Cardiac septum (tissue), 1 donor: ENCODE data around the gene WSCD1. TPM values are rescaled to one million over a fixed set of nuclear protein-coding genes. Genes with fewer than 3 reads are reported as not detected.
A peak's percentile ranks its signal among the peaks of the same experiment; 100 is the strongest.

Experiments
- DNase-seq: peaks from one replicate; pipeline ENCODE4 v3.0.0-alpha.2; 2020; ENCODE audit warnings: low spot score
- intact Hi-C: fragments of 100-400 bp; cut with DNase I; formaldehyde crosslinking; loops from one replicate; pipeline ENCODE4 v1.14.0; 2022
- long read RNA-seq: library from polyadenylated mRNA; unstranded; transcript quantifications from one replicate; pipeline ENCODE4 v2.0.0, GENCODE V29; 2021
- total RNA-seq: library from RNA; stranded (reverse); fragmentation: NEBNext Ultra II Directional; extraction: Animal tissue kit (Norgen Biotek cat#: 25700); gene quantifications from one replicate; pipeline ENCODE4 v1.2.1, GENCODE V29; 2021
- donor health status: DM: no; HTN: no; CAD: no.

Gene WSCD1
- 1.4 TPM for total RNA-seq
- long read RNA-seq, full-length matches to known transcripts, result 2 of 2 reads
- long read RNA-seq, partial matches to known transcripts, result 0 of 2 reads
- long read RNA-seq, other reads (novel, unspliced or antisense), result 0 of 2 reads

DNA sequence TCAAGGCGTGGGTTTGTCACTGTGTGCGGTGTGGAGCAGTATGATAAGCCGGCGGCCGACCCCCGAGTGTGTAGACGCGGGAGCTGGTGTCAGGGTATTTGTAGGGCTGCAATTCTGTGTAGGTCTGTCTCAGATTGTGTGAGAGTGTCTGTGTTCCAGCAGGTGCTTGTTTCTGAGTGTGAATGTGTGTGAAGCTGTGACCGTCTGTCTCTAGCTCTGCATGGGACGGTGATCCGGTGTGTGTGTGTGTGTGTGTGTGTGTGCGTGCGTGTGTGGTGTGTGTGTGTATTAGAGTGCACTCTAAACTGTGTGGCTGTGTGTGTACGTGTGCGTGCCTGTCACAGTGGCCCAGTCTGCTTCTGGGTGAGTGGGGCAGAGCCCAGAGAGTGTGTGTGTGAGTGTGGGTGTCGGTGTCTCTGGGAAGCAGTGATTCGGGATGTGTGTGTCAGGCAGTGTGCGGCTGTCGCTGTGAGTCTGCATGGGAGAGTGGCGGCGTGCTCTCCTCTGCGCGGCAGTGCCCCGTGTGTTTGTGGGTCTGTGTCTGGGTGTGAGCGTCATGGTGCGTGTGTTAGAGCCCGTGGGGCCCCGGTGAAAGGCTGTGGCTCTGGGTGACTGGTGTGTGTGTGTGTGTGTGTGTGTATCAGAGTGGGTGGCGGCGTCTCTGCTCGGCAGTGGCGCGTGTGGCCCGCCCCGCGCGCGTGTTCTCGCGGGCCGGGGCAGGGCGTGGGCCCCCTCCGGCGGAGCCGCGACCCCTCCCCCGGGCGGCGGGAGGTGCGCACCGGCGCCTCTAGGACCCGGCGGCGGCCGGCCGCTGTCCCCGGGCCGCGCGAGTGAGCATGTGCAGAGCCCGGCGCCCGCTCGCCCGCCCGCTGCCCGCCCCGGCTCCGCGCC lies at the start of gene WSCD1:
TSS of gene WSCD1 (plus strand) at position 841 of the 891 bp plus-strand sequence. CDS start 10,280 bp downstream, outside the sequence.
- intact Hi-C loops, result no loop called here
- DNase-seq, result no peak

DNA sequence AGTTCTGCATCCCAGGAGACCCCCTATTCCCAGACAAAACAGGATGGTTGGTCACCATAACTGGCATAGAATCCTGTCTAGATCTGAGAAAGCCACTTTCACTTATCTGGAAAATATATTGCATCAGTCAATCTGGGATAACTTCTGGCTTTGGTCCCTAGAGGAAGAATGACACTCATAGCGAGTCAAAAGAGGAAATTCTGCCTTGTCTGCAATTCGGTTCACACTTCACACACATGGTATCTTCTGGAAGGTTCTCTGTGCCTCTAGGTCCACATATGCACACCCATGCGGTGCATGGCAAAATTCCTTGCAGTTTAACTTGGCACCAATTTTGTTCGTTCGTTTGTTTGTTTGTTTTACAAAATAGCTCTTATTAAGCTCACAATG lies 49.2 kb upstream of the WSCD1 start:
- intact Hi-C loops, result no loop called here
- no peak for DNase-seq

DNA sequence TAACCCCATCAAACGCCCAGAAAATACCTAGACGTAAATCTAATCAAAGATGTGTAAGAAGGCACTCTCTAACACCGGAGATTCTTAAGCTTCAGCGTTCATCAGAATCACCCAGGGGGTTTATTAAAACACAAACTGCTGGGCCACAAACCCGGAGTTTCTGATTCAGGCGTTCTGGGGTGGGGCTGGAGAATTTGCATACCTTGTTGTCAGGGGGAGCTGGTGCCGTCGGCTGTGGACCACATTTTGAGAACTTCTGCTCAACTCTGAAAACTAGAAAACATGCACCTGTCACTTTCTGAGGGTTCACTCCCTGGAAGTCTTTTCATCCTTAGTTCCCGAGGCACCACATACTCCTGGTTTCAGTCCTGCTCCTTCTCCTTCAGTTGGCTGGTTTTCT lies 48.6 kb upstream of the WSCD1 start:
- intact Hi-C loops, result no loop called here

DNA sequence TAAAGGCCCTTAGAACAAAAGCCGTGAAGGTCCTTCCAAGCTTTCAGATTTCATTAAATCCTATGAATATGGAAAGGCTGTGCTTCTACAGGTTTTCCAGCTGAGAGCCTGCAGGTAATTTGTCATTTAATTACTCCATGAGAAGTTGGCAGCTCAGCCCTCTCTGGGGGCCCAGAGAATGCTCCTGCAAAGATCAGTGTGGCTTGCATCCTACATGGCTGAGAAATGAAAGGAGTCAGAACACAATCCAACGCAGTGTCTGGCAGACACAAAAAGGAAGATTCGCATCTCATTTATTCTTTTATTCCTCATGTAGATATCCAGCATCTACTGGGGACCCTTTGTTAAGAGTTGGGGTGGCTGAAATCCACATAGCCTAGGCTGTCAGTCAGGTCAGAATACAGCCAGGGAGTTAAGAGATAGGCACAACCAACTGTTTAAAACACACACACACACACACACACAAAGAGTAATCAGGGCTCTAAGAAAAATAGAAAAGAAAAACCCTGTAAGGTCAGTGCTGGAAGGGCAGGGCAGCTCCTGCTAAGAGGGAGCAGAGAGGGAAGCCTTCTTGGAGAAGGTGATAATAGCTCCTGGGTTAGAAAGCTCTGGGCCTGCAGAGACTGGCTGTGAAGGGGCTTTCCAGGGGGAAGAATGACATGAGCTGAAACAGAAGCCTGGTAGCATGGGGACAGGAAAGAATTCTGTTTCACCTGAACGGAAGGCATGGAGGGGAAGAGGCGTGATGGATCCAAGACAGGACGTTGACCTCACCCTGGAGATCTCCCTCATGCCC lies 46.9 kb upstream of the WSCD1 start:
- intact Hi-C loops, result no loop called here
- no peak for DNase-seq

More for the DNA sequence above, 48.6 kb upstream of the WSCD1 start:
- no peak for DNase-seq

DNA sequence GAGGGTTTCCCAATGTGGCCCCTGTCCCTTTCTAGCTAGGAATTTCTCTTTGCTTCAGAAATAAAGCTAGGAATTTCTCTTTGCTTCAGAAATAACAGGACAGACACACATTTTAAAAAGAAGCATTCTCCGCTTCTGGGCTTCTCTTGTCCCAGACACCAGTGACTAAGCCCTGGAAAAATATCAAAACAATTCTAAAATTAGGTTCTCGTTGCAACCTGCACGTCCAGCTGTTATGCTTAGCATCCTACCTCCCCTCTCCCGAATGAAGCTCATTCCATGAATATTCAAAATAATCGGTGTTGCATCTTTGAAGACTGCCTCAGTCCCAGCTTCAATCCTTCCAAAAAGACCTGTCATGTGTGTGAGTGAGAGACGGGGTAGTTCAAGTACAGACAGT lies 45.6 kb upstream of the WSCD1 start:
- intact Hi-C loops, result no loop called here
- no peak for DNase-seq

DNA sequence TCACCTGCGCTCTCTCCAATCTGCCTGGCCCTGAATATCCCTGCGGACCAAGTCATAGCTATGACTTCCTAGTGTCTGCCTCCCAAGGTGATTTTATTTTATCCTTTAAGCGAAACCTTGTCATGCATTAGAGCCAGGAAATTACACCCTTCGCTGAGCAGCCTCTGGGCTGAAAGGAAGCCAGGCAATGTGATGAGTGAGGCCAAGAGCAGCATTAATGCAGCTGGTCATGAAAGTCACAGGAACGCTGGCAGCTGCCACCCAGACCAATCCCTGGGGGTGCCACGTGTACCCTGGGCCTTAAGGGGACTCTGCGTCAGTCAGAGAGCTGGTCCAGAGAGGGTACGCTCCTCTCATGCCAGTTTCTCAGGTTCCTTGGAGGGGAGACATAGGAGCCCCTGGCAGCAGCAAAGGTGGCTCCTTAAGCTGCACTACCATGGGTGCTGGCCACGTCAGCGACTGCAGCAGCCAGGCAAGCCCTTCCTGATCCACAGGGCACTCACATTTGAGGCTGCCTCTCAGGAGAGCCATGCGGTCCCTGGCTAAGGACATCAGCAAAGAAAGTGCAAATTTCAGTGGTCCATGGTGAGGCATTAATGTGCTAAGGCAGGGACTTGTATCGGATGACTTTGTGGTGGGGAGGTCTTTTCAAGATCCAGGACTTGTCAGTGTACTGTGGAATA lies 42.7 kb upstream of the WSCD1 start:
- no peak for DNase-seq
- intact Hi-C loops, result no loop called here

DNA sequence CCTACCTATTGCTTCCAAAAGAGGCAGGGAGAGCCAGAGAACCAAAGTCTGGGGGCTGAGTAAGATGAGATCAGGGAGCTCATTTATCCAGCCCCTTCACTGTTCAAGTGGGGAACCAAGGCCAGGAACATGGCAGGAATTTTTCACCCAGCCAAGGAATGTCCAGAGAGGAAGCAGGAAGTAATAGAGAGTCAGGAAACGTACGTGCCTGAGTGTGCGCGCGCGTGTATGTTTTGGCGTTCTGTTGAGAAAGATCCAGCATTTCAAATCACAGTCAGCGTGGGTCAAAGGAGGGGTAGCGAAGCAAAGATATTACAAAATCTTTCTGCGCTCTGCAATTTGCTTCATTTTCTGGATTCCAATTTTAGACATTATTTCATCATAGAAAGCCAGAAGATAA lies 41.9 kb upstream of the WSCD1 start:
- no peak for DNase-seq
- intact Hi-C loops, result no loop called here

DNA sequence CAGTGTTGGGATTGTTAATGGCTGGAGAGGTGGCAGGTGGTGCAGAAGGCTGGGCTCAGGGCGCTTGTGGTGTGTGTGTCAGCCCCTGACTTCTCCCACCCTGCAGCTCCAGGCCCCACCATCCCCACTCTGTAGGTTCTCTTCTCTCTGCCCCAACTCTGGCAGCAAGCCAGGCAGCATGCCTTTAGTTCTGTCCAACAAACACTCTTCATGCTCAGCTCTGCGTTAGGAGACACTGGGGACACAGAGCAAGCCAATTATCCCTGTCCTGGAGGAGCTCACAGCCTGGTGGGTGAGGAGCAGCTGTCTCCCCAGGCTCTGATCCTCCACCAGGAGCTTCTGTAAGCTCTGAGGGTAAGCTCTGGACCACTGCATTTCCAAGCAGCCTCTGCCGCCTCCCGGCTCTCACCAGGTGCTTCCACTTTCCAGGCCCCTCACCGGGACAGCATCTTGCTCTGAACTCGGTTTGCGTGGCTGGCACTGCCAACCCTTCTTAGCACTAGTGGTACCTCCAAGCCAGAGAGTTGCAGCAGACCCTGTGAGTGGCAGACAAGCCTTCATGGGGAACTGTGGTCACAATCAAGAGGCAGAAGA lies 34.3 kb upstream of the WSCD1 start:
- intact Hi-C loops, result no loop called here
- DNase-seq, result no peak

DNA sequence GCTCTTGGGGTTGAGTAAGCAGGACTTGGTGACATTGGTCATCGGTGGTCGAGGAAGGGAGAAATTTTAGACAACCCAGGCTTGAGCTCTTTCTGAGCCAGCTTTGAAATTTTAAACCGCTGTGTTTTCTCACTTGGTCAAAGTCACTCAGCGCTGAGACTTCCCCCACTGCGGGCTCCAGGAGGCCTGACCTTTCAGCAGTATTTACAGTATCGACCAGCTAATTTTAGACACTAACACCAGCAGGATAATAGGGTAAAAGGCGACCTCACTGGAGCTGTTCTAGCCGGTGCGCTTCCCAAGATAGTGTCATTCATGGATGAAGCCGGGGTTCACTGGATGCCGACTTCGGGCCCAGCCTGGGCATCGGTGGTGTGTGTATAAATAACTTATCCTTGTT lies 29.7 kb upstream of the WSCD1 start:
- DNase-seq, result no peak
- intact Hi-C loops, result no loop called here

DNA sequence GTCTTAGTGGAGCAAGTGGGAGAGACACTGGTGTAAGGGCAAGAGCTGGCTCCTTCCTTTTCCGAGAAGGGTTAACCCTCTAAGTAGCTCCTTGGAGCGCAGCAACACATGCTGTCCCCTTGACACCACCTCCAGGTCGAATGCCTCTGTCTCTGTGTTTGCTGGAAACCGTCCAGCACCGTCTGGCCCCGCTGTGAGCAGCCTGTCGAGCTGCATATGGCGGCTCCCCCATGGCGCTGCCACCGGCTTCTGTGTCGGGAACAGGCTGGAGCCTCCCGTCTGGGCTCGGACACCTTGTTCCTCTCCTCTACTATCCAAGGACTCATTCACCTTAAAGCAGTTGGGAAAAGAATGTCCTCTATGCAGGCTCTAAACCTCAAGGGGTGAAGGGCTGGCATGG lies 28.9 kb upstream of the WSCD1 start:
- intact Hi-C loops, result no loop called here
- no peak for DNase-seq

DNA sequence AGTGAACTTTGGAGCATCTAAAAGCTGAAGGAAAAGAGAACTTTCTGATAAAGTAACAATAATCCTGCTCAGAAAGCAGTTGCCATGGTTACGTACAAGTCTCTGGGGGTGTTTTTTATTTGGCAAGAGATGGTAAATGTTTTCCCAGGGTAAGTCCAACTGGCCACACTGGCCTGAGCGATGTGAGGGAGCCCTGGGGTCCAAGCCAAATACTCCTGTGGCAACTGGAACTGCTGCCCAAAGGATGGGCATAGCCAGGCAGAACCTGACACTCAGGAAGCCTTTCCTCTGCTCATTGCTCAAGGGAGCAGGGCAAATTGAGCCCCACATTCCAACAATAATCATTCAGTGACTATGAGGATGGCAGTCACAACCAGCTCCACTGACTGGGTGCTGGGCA lies 26.8 kb upstream of the WSCD1 start:
- DNase-seq, result peak; percentile 2
- intact Hi-C loops, result no loop called here

DNA sequence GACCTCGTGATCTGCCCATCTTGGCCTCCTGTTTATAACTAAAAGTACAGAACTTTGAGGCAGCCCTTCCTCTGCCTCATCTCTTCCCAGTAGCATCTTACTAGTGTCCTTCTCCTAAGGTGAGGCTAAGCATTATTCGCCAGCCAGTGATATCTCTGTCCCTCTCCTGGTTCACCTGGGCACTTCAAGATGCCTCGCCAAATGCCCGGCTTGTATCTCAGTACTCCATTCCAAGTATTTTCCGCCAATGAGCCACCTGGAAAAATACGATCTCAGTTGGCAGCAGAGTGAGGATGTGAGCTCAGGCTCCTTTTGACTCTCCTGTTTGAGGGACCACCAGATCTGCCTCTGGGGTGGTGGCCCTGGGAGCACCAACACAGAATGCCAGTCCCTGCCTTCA lies 25.9 kb upstream of the WSCD1 start:
- no peak for DNase-seq
- intact Hi-C loops, result no loop called here

DNA sequence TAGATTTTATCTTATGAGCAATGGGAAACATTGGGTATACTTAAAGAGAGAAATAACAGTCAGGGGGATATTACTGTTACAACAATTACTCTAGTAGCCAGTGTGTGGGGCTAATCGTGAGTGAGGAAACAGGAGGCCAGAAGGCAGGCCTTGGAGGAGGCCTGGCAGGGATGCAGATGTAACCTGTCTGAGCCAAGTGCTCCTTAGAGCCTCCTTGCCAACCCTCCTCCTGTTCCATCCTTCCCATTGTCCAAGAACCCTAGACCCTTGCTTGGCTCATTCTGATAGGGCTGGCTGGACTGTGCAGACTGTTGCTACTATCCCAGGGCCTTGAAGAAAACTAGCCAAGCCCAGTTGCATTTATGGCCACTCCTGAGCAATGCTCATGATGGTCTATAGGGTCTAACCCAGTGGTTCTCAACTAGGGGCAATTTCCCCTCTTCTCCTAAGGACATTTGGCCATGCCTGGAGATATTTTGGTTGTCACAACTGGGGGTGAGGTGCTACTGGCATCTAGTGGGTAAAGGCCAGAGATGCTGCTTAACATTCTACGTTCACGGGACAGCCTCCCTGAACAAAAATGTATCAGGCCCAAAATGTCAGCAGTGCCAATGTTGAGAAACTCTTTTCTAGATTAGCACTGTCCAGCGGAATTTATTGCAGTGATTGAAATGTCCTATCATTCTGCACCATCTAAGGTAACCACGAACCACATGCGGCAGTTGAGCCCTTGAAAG lies 24.4 kb upstream of the WSCD1 start:
- peak; percentile 29 for DNase-seq
- intact Hi-C loops, result no loop called here

DNA sequence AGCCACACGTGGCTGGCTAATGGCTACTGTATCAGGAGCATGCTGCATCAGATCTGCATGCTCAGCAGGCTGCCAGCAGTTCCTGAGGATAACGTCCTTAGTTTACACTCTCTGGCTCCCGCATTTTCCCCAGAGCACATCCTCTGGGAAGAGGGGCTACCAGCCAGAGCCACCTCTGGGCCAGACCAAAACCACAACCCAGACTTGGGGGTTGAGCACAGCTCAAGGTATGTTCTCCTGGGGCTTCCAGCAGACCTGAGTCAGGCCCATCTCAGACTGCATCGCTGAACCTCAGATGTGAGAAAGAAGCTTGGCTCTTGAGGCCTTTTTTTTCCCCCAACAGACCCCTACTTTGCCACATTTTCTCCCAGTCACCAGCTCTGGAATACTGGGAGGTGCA lies 23.7 kb upstream of the WSCD1 start:
- DNase-seq, result peak; percentile 7
- intact Hi-C loops, result no loop called here

DNA sequence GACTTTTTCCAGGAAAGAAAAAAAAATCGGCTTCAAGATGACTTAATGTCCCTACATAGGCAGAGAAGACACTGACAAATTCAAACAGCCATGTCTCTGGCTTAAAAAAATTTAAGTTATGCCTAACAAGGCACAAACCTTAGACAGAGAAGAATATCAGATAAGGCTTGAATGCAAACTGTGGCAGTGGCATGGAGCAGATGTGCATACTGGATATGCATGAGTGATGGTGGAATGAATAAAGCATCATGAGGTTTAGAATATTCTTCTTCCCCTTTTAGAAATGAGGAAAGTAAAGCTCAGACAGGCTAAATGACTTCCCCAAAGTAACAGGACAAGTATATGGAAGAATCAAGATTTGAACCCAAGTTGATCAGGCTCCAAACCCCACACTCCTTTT lies 23.2 kb upstream of the WSCD1 start:
- intact Hi-C loops, result no loop called here
- DNase-seq, result no peak

DNA sequence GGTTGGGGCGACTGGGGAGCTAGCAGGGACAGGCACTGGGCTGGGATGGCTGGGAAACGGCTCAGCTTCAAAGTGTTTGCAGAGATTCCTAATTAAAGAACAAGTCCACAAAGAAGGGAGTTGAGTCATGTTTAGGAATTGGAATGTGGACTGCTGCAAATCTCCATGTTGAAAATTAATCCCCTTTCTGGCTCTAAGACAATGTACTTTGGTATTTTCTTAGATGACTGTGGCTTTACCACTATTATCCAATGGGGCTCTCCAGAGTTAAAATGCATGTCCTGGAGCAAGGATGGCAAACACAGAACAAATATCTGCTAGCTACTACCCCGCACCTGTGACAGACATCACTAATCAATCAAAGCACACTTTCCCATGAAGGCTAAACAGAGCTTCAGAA lies 22.2 kb upstream of the WSCD1 start:
- intact Hi-C loops, result no loop called here
- DNase-seq, result peak; percentile 46

DNA sequence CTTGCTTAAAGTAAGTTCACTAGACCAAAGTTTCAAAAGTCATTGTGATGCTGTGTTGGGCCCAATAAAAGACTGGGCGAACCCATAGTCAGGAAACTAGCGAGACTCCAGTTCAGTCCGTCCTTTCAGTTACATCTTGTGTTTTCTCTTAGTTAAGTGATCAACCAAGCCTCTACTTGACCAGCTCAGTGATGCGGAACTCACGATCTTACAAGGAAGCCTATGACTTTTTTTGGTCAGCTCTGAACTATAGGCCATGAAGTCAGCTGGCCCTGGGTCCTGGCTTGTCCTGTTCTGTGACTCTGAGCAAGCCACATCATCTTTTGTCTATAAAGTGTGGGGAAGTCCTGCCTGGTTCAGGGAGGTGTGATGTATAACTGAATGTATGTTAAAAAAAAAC lies 21.7 kb upstream of the WSCD1 start:
- intact Hi-C loops, result no loop called here
- no peak for DNase-seq

DNA sequence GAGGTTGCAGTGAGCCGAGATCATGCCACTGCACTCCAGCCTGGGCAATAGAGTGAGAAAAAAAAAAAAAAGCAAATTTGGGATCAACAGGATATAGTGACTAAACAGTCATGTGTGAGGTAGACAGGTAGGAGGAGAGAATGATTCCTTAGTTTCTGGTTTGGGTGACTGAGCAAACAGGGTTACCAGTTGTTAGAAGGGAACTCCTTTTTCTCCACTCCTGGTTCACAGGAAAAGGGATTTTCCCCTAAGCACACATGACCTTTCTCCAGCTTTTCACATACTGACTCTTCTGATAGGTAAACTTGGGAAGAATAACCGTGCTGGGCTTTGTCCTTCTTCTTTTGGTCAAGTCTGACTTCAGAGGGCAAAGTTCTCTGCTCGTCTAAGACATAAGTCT lies 17.3 kb upstream of the WSCD1 start:
- no peak for DNase-seq
- intact Hi-C loops, result no loop called here

DNA sequence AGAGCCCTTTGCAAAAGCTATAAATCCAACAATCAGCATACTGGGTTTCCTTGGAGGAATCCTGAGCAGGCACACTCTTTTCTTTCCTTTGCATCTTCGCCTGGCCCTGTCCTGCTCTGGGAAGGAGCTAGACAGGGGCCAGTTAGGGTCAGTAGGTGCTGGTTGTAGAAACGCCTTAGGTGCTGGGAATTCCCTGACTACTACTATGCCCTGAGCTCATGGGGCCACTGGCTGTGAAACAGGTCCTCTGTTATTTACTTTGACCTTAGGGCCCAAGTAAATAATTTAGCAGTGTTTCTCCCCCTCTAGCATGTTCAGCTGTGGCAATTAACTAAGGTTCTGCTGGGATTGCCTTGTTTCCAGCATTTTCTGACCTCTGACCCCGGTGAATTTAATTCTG lies 15.8 kb upstream of the WSCD1 start:
- intact Hi-C loops, result no loop called here
- DNase-seq, result no peak
